ENCODE measurements around the gene FAH. TPM values are rescaled to one million over a fixed set of nuclear protein-coding genes. Genes with fewer than 3 reads are reported as not detected.

The FAH gene
- total RNA-seq, 1 donor from 2014 or later, result 21.9 TPM

DNA sequence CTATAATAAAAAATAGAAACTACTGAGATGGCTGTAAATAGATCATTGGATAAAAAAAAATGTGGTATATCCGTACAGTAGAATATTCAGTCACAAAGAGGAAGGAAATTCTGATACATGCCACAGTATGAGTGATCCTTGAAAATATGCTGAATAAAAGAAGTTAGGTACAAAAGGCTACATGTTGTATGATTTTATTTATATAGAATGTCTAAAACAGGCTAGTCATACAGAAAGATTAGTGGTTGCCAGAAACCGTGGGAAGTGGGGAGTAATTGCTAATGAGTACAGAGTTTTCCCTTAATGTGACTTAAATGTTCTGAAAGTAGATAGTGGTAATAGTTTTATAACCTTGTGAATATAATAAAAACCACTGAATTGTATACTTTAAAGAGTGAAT is 24.9 kb upstream of the FAH start:
- Histone ChIP-seq H3K9ac (ENCODE audit: low read length) (no peak overlapping the region), H3K79me2 (ENCODE audit: insufficient read depth, low read length) (peaks cover 3% of the 10 kb centered on the region), H3K4me2 (ENCODE audit: low read length) (no peak overlapping the region), H3K4me1 (ENCODE audit: insufficient read depth, low read length) (no peaks in the 10 kb centered on the region), H2AFZ (ENCODE audit: low read depth, low read length) (no peak overlapping the region), H3K9me3 (ENCODE audit: insufficient read depth, low read depth, low read length) (no peaks in the 10 kb centered on the region), H3K36me3 (ENCODE audit: insufficient read depth, low read length) (peaks cover 9% of the 10 kb centered on the region), H3K4me3 (ENCODE audit: insufficient read depth, low read depth, low read length) (no peak overlapping the region), H3K27ac (ENCODE audit: low read depth, low read length) (no peak overlapping the region), H3K27me3 (ENCODE audit: insufficient read depth, low read length) (no peaks in the 10 kb centered on the region), H4K20me1 (ENCODE audit: insufficient read depth, low read length) (peaks cover 3% of the 10 kb centered on the region)
- Mint-ChIP-seq H3K9me3 (ENCODE audit: unreplicated experiment) (no peaks in the 10 kb centered on the region), H3K36me3 (ENCODE audit: low read depth, unreplicated experiment) (peaks cover 12% of the 10 kb centered on the region), H3K27ac (ENCODE audit: unreplicated experiment) (no peak overlapping the region), H3K27me3 (ENCODE audit: low read depth, unreplicated experiment) (no peaks in the 10 kb centered on the region), H3K4me3 (ENCODE audit: unreplicated experiment) (no peak overlapping the region), H3K4me1 (ENCODE audit: low read depth, unreplicated experiment) (no peaks in the 10 kb centered on the region)
- DNase-seq (ENCODE audit: low read depth) (no peak), FAIRE-seq (no peak)
- TF ChIP-seq, protein P1, sequence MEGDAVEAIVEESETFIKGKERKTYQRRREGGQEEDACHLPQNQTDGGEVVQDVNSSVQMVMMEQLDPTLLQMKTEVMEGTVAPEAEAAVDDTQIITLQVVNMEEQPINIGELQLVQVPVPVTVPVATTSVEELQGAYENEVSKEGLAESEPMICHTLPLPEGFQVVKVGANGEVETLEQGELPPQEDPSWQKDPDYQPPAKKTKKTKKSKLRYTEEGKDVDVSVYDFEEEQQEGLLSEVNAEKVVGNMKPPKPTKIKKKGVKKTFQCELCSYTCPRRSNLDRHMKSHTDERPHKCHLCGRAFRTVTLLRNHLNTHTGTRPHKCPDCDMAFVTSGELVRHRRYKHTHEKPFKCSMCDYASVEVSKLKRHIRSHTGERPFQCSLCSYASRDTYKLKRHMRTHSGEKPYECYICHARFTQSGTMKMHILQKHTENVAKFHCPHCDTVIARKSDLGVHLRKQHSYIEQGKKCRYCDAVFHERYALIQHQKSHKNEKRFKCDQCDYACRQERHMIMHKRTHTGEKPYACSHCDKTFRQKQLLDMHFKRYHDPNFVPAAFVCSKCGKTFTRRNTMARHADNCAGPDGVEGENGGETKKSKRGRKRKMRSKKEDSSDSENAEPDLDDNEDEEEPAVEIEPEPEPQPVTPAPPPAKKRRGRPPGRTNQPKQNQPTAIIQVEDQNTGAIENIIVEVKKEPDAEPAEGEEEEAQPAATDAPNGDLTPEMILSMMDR (IDR thresholded peaks at IDR 0.05; ENCODE audit: insufficient read depth, low read depth, low read length), result no peak
- no peak for TF ChIP-seq EZH2 (IDR thresholded peaks at IDR 0.05; ENCODE audit: insufficient read depth, low read length)

DNA sequence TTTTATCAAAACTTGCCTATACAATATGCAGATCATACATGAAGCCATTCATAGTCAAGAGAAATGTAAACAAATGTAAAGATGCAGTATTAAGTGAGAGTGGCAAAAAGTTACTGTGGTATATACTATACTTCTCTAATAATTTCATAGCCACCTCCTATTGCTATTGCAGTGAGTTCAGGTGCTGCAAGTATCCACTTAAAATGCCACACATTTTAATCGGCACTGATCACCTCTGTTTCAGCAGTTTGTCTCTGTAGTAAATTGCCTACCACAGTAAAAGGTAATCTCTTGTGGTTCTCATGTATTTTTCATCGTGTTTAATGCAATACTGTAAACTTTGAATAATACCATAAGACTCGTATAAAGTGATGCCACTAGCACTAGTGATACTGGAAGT is 20.4 kb upstream of the FAH start:
- Histone ChIP-seq H3K27ac (ENCODE audit: low read depth, low read length) (no peak overlapping the region), H4K20me1 (ENCODE audit: insufficient read depth, low read length) (no peaks in the 10 kb centered on the region)
- no peaks in the 10 kb centered on the region for H3K4me1 Mint-ChIP-seq (ENCODE audit: low read depth, unreplicated experiment)

DNA sequence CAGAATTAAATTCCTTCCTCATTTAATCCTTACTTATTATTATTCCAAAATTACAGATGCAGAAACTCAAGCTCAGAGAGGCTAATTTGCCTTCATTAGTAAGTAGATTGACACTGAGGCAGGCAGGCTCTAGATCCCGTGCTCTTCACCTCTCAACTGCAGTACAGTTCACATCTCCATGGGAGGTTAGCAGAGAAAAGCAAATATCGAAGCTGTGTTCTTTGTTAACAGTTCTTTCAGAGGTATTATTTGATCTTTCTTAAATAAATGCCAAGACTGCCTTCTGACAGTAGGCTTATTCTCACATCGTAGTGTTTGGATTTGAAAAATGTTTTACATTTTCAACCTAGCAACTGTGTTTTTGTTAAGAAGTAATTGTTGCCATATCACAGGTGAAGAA is 15.9 kb upstream of the FAH start:
- Histone ChIP-seq H3K36me3 (ENCODE audit: insufficient read depth, low read length) (peaks cover 12% of the 10 kb centered on the region), H4K20me1 (ENCODE audit: insufficient read depth, low read length) (no peaks in the 10 kb centered on the region), H3K4me2 (ENCODE audit: low read length) (no peak overlapping the region), H3K27me3 (ENCODE audit: insufficient read depth, low read length) (no peaks in the 10 kb centered on the region), H3K27ac (ENCODE audit: low read depth, low read length) (no peak overlapping the region), H3K9ac (ENCODE audit: low read length) (no peak overlapping the region), H3K4me1 (ENCODE audit: insufficient read depth, low read length) (no peaks in the 10 kb centered on the region), H3K9me3 (ENCODE audit: insufficient read depth, low read depth, low read length) (no peaks in the 10 kb centered on the region), H2AFZ (ENCODE audit: low read depth, low read length) (no peak overlapping the region), H3K79me2 (ENCODE audit: insufficient read depth, low read length) (no peaks in the 10 kb centered on the region), H3K4me3 (ENCODE audit: insufficient read depth, low read depth, low read length) (no peak overlapping the region)
- DNase-seq (ENCODE audit: low read depth) (no peak), FAIRE-seq (no peak)
- no peaks in the 10 kb centered on the region for H3K27me3 Mint-ChIP-seq (ENCODE audit: low read depth, unreplicated experiment)
- H3K9me3 Mint-ChIP-seq (ENCODE audit: unreplicated experiment), result no peaks in the 10 kb centered on the region
- no peaks in the 10 kb centered on the region for H3K4me1 Mint-ChIP-seq (ENCODE audit: low read depth, unreplicated experiment)
- TF ChIP-seq, protein P1 (IDR thresholded peaks at IDR 0.05; ENCODE audit: insufficient read depth, low read depth, low read length), result no peak
- no peak for TF ChIP-seq EZH2 (IDR thresholded peaks at IDR 0.05; ENCODE audit: insufficient read depth, low read length)
- H3K27ac Mint-ChIP-seq (ENCODE audit: unreplicated experiment), result no peak overlapping the region
- peaks cover 8% of the 10 kb centered on the region for H3K36me3 Mint-ChIP-seq (ENCODE audit: low read depth, unreplicated experiment)
- H3K4me3 Mint-ChIP-seq (ENCODE audit: unreplicated experiment), result no peak overlapping the region

More for the DNA sequence above, 20.4 kb upstream of the FAH start:
- Mint-ChIP-seq H3K27ac (ENCODE audit: unreplicated experiment) (no peak overlapping the region), H3K9me3 (ENCODE audit: unreplicated experiment) (no peaks in the 10 kb centered on the region), H3K36me3 (ENCODE audit: low read depth, unreplicated experiment) (peaks cover 9% of the 10 kb centered on the region), H3K27me3 (ENCODE audit: low read depth, unreplicated experiment) (no peaks in the 10 kb centered on the region), H3K4me3 (ENCODE audit: unreplicated experiment) (no peak overlapping the region)
- no peaks in the 10 kb centered on the region for H3K4me1 ChIP-seq (ENCODE audit: insufficient read depth, low read length)
- DNase-seq (ENCODE audit: low read depth) (no peak), FAIRE-seq (no peak)
- H3K36me3 ChIP-seq (ENCODE audit: insufficient read depth, low read length), result peaks cover 17% of the 10 kb centered on the region
- H3K4me2 ChIP-seq (ENCODE audit: low read length), result no peak overlapping the region
- H3K79me2 ChIP-seq (ENCODE audit: insufficient read depth, low read length), result no peaks in the 10 kb centered on the region
- H3K9me3 ChIP-seq (ENCODE audit: insufficient read depth, low read depth, low read length), result no peaks in the 10 kb centered on the region
- no peaks in the 10 kb centered on the region for H3K27me3 ChIP-seq (ENCODE audit: insufficient read depth, low read length)
- H3K9ac ChIP-seq (ENCODE audit: low read length), result no peak overlapping the region
- no peak for TF ChIP-seq EZH2 (IDR thresholded peaks at IDR 0.05; ENCODE audit: insufficient read depth, low read length)
- TF ChIP-seq, protein P1 (IDR thresholded peaks at IDR 0.05; ENCODE audit: insufficient read depth, low read depth, low read length), result no peak
- H2AFZ ChIP-seq (ENCODE audit: low read depth, low read length), result no peak overlapping the region
- no peak overlapping the region for H3K4me3 ChIP-seq (ENCODE audit: insufficient read depth, low read depth, low read length)

Measured in astrocyte (in vitro differentiated cells and primary cell).